GM12891 (cell line): ENCODE data around the gene CD207.
"Not testable (repeated sequence)": the region's sequence is repeated elsewhere in the genome, so short reads cannot be mapped to it uniquely, and the experiment has no call there.

Source experiments
- PAX5 ChIP-seq: IDR thresholded peaks from 2 replicates; pipeline ENCODE4 v1.6.1; 2011; ENCODE audit warnings: low read length, moderate library complexity, mild to moderate bottlenecking; ENCODE audit not compliant: insufficient read depth, severe bottlenecking
- POLR2A ChIP-seq: IDR thresholded peaks from 2 replicates; pipeline ENCODE4 v1.6.1; 2011; ENCODE audit warnings: low read depth, low read length, control low read depth
- POLR2AphosphoS5 ChIP-seq: IDR thresholded peaks from 2 replicates; pipeline ENCODE4 v1.6.1; 2011; ENCODE audit warnings: low read depth, low read length, control low read depth
- POU2F2 ChIP-seq: IDR thresholded peaks from 2 replicates; pipeline ENCODE4 v1.6.1; 2011; ENCODE audit warnings: low read depth, mild to moderate bottlenecking, control low read depth, low read length, moderate library complexity
- TAF1 ChIP-seq: IDR thresholded peaks from 2 replicates; pipeline ENCODE4 v1.6.1; 2011; ENCODE audit warnings: low read depth, low read length, control low read depth

DNA sequence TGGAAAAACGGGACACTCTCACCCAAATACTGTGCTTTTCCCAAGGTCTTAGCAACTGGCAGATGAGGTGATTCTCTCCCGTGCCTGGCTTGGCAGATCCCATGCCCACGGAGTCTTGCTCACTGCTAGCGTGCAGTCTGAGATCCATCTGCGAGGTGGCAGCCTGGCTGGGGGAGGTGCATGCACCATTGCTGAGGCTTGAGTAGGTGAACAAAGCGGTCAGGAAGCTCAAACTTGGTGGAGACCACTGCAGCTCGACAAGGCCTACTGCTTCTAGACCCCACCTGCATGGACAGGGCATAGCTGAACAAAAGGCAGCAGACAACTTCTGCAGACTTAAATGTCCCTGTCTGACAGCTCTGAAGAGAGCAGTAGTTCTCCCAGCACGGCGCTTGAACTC lies 40.5 kb upstream of the CD207 start:
- not testable (repeated sequence) for TF ChIP-seq POLR2A, POLR2AphosphoS5, TAF1, PAX5, POU2F2
